CD14-positive monocyte (primary cell): Measurements from ENCODE around the gene CES4A. TPM values are rescaled to one million over a fixed set of nuclear protein-coding genes. Genes with fewer than 3 reads are reported as not detected.

Experiments
- DNase-seq, 3 donors: peaks; one replicate each; pipeline ENCODE4 v3.0.0-alpha.2; 2011 to 2022
- H2AFZ ChIP-seq: 2 replicates; pipeline ENCODE4 v1.6.0; 2012; ENCODE audit warnings: mild to moderate bottlenecking, low read depth, low read length, inconsistent platforms; ENCODE audit not compliant: insufficient read depth, poor library complexity, severe bottlenecking
- H3K27ac ChIP-seq, 2 donors: 1 replicate in 1 of 2; 2 replicates in 1 of 2; pipeline ENCODE4 v1.5.1; 2012 to 2013; ENCODE audit warnings: low read length in 2 of 2, control low read depth in 1 of 2, inconsistent platforms in 1 of 2, low read depth in 1 of 2, mild to moderate bottlenecking in 1 of 2
- H3K27me3 ChIP-seq, 2 donors: one replicate each; pipeline versions ENCODE4 v1.6.0 to v1.6.1; 2011 to 2013; ENCODE audit warnings: low read length in 2 of 2; ENCODE audit not compliant: control insufficient read depth in 2 of 2, insufficient read depth in 2 of 2
- H3K36me3 ChIP-seq, 2 donors: replicated peaks in 1 of 2; 1 replicate in 1 of 2; 2 replicates in 1 of 2; pipeline versions ENCODE4 v1.5.1 to v1.6.1; 2012 to 2013; ENCODE audit warnings: low read length in 2 of 2, control low read depth in 1 of 2, inconsistent platforms in 1 of 2, mild to moderate bottlenecking in 1 of 2; ENCODE audit not compliant: insufficient read depth in 2 of 2, control insufficient read depth in 1 of 2
- H3K4me1 ChIP-seq, 2 donors: 1 replicate in 1 of 2; 2 replicates in 1 of 2; pipeline versions ENCODE4 v1.5.1 to v1.6.1; 2012 to 2013; ENCODE audit warnings: low read length in 2 of 2, control low read depth in 1 of 2, inconsistent platforms in 1 of 2, mild to moderate bottlenecking in 1 of 2, moderate library complexity in 1 of 2; ENCODE audit not compliant: insufficient read depth in 2 of 2, control insufficient read depth in 1 of 2
- H3K4me2 ChIP-seq: replicated peaks from 2 replicates; pipeline ENCODE3; 2012; ENCODE audit warnings: low read length, moderate library complexity, mild to moderate bottlenecking; ENCODE audit not compliant: poor library complexity, severe bottlenecking; ENCODE audit errors: extremely low read depth
- H3K4me3 ChIP-seq, 3 experiments: fragments of 200-600 bp in 1 of 3; sonication (generic) in 1 of 3; replicated peaks in 1 of 3; 1 replicate in 2 of 3; 2 replicates in 1 of 3; pipeline ENCODE4 v1.5.1; 2011 to 2013; ENCODE audit warnings: low read length in 3 of 3, mild to moderate bottlenecking in 3 of 3, control low read depth in 2 of 3, low read depth in 2 of 3, inconsistent platforms in 1 of 3, moderate library complexity in 1 of 3
- H3K79me2 ChIP-seq: 2 replicates; pipeline ENCODE4 v1.6.0; 2012; ENCODE audit warnings: mild to moderate bottlenecking, control low read depth, inconsistent platforms, low read length, moderate library complexity; ENCODE audit not compliant: insufficient read depth
- H3K9ac ChIP-seq: 2 replicates; pipeline ENCODE4 v1.6.0; 2017; ENCODE audit warnings: low read length, mild to moderate bottlenecking; ENCODE audit not compliant: insufficient read depth, poor library complexity, severe bottlenecking
- H3K9me3 ChIP-seq, 2 donors: replicated peaks in 1 of 2; 1 replicate in 1 of 2; 2 replicates in 1 of 2; pipeline versions ENCODE4 v1.5.1 to v1.6.1; 2012 to 2013; ENCODE audit warnings: low read length in 2 of 2, control low read depth in 1 of 2; ENCODE audit not compliant: control insufficient read depth in 1 of 2, insufficient read depth in 1 of 2
- H4K20me1 ChIP-seq: 2 replicates; pipeline ENCODE4 v1.6.0; 2012; ENCODE audit warnings: mild to moderate bottlenecking, low read length, control low read depth, moderate library complexity; ENCODE audit not compliant: insufficient read depth
- H3K27ac Mint-ChIP-seq, 7 donors: one replicate each; pipeline ENCODE4 v1.8.0; 2020; ENCODE audit warnings: mild to moderate bottlenecking in 7 of 7, mixed read lengths in 7 of 7, moderate library complexity in 6 of 7, inconsistent platforms in 2 of 7
- H3K27me3 Mint-ChIP-seq, 3 donors: one replicate each; pipeline ENCODE4 v1.8.0; 2021 to 2022; ENCODE audit warnings: low read depth in 3 of 3, mild to moderate bottlenecking in 3 of 3, mixed read lengths in 3 of 3, moderate library complexity in 3 of 3, inconsistent platforms in 1 of 3
- H3K36me3 Mint-ChIP-seq, 2 donors: one replicate each; pipeline ENCODE4 v1.8.0; 2020; ENCODE audit warnings: mixed read lengths in 2 of 2, inconsistent platforms in 1 of 2, mild to moderate bottlenecking in 1 of 2
- H3K4me1 Mint-ChIP-seq: one replicate; pipeline ENCODE4 v1.8.0; 2020; ENCODE audit warnings: mild to moderate bottlenecking, mixed read lengths
- H3K4me3 Mint-ChIP-seq, 2 donors: one replicate each; pipeline ENCODE4 v1.8.0; 2020; ENCODE audit warnings: mild to moderate bottlenecking in 2 of 2, mixed read lengths in 2 of 2, moderate library complexity in 1 of 2
- H3K9me3 Mint-ChIP-seq, 7 donors: one replicate each; pipeline ENCODE4 v1.8.0; 2020 to 2022; ENCODE audit warnings: mixed read lengths in 7 of 7, mild to moderate bottlenecking in 6 of 7, moderate library complexity in 6 of 7, inconsistent platforms in 2 of 7
- WGBS: methylation state at CpG from one replicate; pipeline ENCODE4 v1.1.5; 2013; ENCODE audit warnings: missing lambda C conversion rate; ENCODE audit not compliant: insufficient coverage; 5-methylcytosine and 5-hydroxymethylcytosine counted together
- intact Hi-C, 2 donors: fragments of 100-400 bp; cut with micrococcal nuclease; formaldehyde crosslinking; loops; one replicate each; pipeline versions ENCODE4 v1.15.0 to v1.15.1; 2023
- polyA plus RNA-seq, 3 donors: library from polyadenylated mRNA; depleted of rRNA in 1 of 3; unstranded in 2 of 3; stranded (reverse) in 1 of 3; fragments of 300-500 nt in 2 of 3; fragments of >200 nt in 1 of 3; fragmentation: Illumina TruSeq in 2 of 3; gene quantifications; 1 replicate in 2 of 3; 2 replicates in 1 of 3; pipeline ENCODE4 v1.2.3, GENCODE V29; 2012 to 2021
- TF ChIP-seq, protein P1 (sequence below): fragments of 200-600 bp; IDR thresholded peaks from one replicate; pipeline ENCODE4 v1.8.0; 2022; ENCODE audit warnings: antibody characterized with exemption, mild to moderate bottlenecking

The CES4A gene
- polyA plus RNA-seq, 3 donors: 3.3 to 47.6 (median 4.1) TPM

DNA sequence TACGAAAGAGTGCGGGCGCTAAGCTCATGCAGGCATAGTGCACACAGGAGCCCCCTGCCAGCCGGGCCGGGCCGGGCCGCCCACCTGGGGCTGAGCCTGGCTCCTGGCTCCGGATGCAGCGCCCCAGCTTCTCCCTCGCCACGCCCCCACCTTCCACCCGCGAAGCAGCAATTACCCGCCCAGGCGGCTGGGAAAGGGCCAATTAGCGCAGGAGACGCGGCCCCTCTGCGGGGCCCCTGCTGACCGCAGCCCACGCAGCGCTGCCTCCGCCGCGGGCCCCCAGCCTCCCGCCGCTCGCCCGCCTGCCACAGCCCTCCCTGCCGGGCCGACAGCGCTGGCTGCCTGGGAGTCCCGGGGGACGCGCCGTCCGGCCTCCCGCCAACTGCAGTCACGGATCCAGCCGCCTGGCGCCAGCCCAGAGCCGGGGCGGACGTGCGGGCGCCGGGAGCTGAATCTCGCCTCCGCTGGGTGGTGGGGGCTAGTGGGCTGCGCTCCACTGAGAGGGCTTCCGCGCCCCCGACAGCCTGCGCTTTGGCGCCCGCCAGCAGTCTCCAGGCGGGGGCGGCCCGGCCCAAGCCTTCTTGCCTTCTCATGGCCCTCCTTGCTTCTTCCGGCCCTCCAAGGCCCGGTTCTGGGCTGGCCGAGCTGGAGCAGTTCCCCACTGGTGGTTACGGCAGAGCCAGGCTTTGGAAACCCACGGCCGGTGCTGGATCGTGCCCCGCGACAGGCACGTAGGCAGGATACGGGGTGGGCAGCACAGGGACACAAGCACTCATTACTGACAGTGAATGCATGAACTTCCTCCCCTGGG lies 25.6 kb downstream of the CES4A start:
- Histone ChIP-seq H3K36me3 (no peaks in the 10 kb centered on the region), H3K27ac (no peak overlapping the region), H3K79me2 (no peaks in the 10 kb centered on the region), H3K9me3 (peaks cover 0 to 7% of the 10 kb centered on the region in 2 donors), H3K4me3 (peak overlapping the region; percentile 21 to 72 (median 29)), H4K20me1 (no peaks in the 10 kb centered on the region), H2AFZ (peak overlapping the region; percentile 80), H3K4me1 (peaks cover 8 to 14% of the 10 kb centered on the region in 2 donors), H3K4me2 (peak overlapping the region; percentile 73), H3K9ac (peak overlapping the region; percentile 64), H3K27me3 (peaks cover 14 to 48% of the 10 kb centered on the region in 2 donors)
- Mint-ChIP-seq H3K9me3 (peaks cover 0 to 7% (median 2%) of the 10 kb centered on the region in 7 donors), H3K27ac (no peak overlapping the region), H3K27me3 (peaks cover 45 to 54% (median 49%) of the 10 kb centered on the region in 3 donors), H3K4me3 (peak overlapping the region; percentile 76 to 90), H3K36me3 (peaks cover 0 to 3% of the 10 kb centered on the region in 2 donors), H3K4me1 (peaks cover 10% of the 10 kb centered on the region)
- DNase-seq: peak in 2 of 3 donors; percentile 11 to 28
- under 1% methylated on average over 67 of the region's 70 CpGs for WGBS
- intact Hi-C loops: no loop called here
- TF ChIP-seq, protein P1, sequence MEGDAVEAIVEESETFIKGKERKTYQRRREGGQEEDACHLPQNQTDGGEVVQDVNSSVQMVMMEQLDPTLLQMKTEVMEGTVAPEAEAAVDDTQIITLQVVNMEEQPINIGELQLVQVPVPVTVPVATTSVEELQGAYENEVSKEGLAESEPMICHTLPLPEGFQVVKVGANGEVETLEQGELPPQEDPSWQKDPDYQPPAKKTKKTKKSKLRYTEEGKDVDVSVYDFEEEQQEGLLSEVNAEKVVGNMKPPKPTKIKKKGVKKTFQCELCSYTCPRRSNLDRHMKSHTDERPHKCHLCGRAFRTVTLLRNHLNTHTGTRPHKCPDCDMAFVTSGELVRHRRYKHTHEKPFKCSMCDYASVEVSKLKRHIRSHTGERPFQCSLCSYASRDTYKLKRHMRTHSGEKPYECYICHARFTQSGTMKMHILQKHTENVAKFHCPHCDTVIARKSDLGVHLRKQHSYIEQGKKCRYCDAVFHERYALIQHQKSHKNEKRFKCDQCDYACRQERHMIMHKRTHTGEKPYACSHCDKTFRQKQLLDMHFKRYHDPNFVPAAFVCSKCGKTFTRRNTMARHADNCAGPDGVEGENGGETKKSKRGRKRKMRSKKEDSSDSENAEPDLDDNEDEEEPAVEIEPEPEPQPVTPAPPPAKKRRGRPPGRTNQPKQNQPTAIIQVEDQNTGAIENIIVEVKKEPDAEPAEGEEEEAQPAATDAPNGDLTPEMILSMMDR: peak; percentile 41

DNA sequence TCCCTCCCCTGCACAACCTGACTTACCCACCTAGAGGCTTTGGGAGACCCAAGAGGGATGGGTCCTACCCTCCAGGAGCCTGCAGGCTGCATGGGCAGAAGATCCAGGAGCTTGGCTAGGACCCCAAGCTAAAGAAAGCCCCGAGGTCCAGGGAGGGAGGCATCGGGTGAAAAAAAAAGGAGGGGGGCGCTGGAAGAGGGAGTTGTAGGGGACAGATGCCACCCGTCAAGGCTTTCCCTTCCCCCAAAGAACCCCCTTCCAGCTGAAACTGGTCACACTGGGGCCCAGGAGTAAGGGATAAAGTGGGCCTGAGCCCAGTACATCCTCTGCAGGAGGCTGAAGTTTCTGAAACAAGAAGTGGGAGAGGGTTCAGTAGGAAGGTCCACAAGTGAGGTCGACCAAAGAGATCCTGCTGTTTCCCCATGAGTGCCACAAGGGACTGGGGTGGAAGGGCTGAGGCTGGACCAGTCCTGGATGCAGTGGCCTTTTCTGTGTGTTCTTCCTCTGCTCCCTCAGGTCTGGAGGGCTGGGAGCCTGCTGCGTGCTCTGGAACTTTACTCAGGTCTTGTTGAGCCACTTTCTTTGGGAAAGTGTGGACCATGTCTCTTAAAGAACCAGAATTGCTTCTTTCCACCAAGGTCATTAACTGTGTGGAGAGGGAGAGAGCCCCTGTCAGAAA lies 26.4 kb downstream of the CES4A start:
- H3K79me2 ChIP-seq: no peaks in the 10 kb centered on the region
- no peak overlapping the region for H3K9ac ChIP-seq
- H2AFZ ChIP-seq: peak overlapping the region; percentile 80
- no peaks in the 10 kb centered on the region for H3K36me3 ChIP-seq
- H4K20me1 ChIP-seq: no peaks in the 10 kb centered on the region
- H3K36me3 Mint-ChIP-seq: peaks cover 0 to 3% of the 10 kb centered on the region in 2 donors
- WGBS: 100% methylated on average over 1 of the region's 6 CpGs
- H3K9me3 ChIP-seq: peaks cover 0 to 7% of the 10 kb centered on the region in 2 donors
- H3K27me3 ChIP-seq: peaks cover 14 to 48% of the 10 kb centered on the region in 2 donors
- peak overlapping the region in 2 of 3 experiments; percentile 29 to 72 for H3K4me3 ChIP-seq
- no peak for DNase-seq
- peak overlapping the region; percentile 73 for H3K4me2 ChIP-seq
- H3K4me1 ChIP-seq: peaks cover 8 to 14% of the 10 kb centered on the region in 2 donors
- H3K9me3 Mint-ChIP-seq: peaks cover 0 to 7% (median 2%) of the 10 kb centered on the region in 7 donors
- peaks cover 10% of the 10 kb centered on the region for H3K4me1 Mint-ChIP-seq
- peak overlapping the region in 1 of 7 donors; percentile 66 for H3K27ac Mint-ChIP-seq
- H3K4me3 Mint-ChIP-seq: peak overlapping the region in 1 of 2 donors; percentile 90
- TF ChIP-seq, protein P1: no peak
- H3K27ac ChIP-seq: no peak overlapping the region
- peaks cover 45 to 52% (median 49%) of the 10 kb centered on the region in 3 donors for H3K27me3 Mint-ChIP-seq
- intact Hi-C loops: loop anchor here (5.0 kb wide), 1 partner anchor 143 kb away; the partner anchor contains the start of genes FBXL8 (in 2 of the 2) and TRADD (in 2 of the 2)
